ENCODE measurements around the gene CMTM4. TPM values are rescaled to one million over a fixed set of nuclear protein-coding genes. Genes with fewer than 3 reads are reported as not detected.

CMTM4 gene
- total and polyA plus RNA-seq, 2 of the 8 experiments (the other 6 are each of a cell fraction or from before 2014, with no cell fraction given) = 35.3 to 51.7 TPM

DNA sequence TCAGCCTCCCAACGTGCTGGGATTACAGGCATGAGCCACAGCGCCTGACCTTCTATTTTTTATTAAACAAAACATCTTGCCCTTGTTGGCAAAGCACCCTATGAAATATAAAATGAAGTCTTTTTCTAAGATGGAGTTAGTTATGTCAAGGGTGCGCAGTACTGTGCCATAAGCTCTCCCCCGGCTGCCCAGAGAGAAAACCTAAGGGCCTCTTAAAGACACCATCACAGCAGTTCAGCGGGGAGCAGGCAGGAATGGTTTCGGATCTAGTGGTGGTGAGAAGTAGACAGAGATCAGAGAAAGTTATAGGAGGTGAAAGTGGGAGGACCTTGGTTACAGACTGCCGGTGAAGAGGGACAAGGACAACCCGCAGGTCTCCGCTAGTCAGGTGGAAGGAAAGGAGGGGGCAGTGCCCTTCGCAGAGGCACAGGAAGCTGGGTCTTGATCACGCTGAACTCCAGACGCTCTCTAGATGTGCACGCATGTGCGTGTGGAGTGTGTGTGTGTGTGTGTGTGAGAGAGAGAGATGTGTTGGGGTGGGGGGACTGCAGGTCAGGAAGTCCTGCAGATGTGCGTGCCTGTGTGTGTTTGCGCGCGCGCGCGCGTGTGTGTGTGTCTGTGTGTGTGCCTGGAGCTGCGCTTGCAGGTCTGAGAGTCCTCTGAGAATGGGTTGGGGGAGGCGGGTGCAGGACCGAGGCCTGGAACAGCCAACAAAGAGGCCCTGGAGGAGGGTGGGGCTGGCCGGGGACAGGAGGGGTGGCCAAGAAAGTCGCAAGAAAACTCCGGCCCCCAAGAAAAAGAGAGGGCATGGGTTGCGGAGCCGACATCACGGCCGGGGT lies 92.8 kb downstream of the CMTM4 start (continued):
- TF ChIP-seq, protein P1, sequence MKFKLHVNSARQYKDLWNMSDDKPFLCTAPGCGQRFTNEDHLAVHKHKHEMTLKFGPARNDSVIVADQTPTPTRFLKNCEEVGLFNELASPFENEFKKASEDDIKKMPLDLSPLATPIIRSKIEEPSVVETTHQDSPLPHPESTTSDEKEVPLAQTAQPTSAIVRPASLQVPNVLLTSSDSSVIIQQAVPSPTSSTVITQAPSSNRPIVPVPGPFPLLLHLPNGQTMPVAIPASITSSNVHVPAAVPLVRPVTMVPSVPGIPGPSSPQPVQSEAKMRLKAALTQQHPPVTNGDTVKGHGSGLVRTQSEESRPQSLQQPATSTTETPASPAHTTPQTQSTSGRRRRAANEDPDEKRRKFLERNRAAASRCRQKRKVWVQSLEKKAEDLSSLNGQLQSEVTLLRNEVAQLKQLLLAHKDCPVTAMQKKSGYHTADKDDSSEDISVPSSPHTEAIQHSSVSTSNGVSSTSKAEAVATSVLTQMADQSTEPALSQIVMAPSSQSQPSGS (IDR thresholded peaks at IDR 0.05; ENCODE audit: low read length) = no peak
- TF ChIP-seq KDM4A (IDR thresholded peaks at IDR 0.05; ENCODE audit: low read depth, low read length, severe bottlenecking) (no peak), CBX8 (IDR thresholded peaks at IDR 0.05; ENCODE audit: borderline replicate concordance, low read depth, low read length) (no peak), GTF2F1 (IDR thresholded peaks at IDR 0.05; ENCODE audit: borderline replicate concordance, low read depth, low read length) (no peak), NANOG (IDR thresholded peaks at IDR 0.05; ENCODE audit: insufficient read depth, low read depth, low read length, poor library complexity, severe bottlenecking) (no peak), SIRT6 (IDR thresholded peaks at IDR 0.05; ENCODE audit: low read length) (no peak), SRF (IDR thresholded peaks at IDR 0.05; ENCODE audit: low read depth, low read length) (no peak), CHD1 (IDR thresholded peaks at IDR 0.05; ENCODE audit: low read depth, low read length) (no peak), EZH2 (IDR thresholded peaks at IDR 0.05; ENCODE audit: low read depth, low read length, severe bottlenecking) (peak; percentile 42), YY1 (IDR thresholded peaks at IDR 0.05; ENCODE audit: low read depth, low read length) (no peak)

Measured in H1 (cell line).